ENCODE data around the gene MMAB. TPM values are rescaled to one million over a fixed set of nuclear protein-coding genes. Genes with fewer than 3 reads are reported as not detected.

The MMAB gene
- total and polyA plus RNA-seq, 7 donors: 12.2 to 79.6 (median 28.9) TPM

DNA sequence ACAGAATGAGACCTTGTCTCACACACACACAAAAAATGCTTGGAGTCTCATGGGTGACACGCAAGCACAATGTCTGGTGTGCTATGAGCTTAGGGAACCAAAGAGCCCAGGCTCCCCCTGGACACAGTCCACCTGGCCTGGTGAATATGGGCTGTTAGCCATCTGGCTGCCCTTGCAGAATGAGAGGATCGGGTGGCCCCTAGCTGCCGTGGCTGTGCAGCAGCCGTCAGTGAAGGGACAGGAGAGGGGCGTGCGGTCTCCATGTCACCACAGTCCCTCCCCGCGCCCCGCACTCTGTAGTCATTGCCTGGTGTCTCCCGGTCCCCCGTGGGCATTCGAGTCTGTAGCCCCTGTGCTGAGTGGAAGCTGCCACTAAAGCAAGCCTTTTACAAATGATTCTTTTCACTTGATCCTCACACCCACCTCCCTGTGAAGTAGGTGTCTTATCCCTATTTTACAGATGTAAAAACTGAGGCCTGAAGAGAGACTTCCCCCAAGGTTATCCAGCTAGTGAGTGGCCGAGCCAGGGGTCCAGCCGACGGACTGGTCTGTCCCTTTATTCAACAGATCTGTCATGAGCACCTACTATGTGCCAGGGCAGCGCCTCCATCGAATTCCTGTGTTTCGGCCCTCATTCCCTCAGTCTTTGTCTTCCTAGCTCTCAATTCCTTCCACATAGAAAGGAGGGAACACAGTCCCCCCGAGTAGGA is 19.0 kb upstream of the MMAB start:
- no peak for DNase-seq
- TF ChIP-seq POLR2AphosphoS5 (IDR thresholded peaks at IDR 0.05) (no peak), POLR2A (IDR thresholded peaks at IDR 0.05) (no peak), EP300 (IDR thresholded peaks at IDR 0.05) (no peak)
- TF ChIP-seq, protein P1, sequence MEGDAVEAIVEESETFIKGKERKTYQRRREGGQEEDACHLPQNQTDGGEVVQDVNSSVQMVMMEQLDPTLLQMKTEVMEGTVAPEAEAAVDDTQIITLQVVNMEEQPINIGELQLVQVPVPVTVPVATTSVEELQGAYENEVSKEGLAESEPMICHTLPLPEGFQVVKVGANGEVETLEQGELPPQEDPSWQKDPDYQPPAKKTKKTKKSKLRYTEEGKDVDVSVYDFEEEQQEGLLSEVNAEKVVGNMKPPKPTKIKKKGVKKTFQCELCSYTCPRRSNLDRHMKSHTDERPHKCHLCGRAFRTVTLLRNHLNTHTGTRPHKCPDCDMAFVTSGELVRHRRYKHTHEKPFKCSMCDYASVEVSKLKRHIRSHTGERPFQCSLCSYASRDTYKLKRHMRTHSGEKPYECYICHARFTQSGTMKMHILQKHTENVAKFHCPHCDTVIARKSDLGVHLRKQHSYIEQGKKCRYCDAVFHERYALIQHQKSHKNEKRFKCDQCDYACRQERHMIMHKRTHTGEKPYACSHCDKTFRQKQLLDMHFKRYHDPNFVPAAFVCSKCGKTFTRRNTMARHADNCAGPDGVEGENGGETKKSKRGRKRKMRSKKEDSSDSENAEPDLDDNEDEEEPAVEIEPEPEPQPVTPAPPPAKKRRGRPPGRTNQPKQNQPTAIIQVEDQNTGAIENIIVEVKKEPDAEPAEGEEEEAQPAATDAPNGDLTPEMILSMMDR (IDR thresholded peaks at IDR 0.05): no peak
- Histone ChIP-seq H3K4me3 (no peak overlapping the region), H3K36me3 (peaks cover 0 to 66% (median 6%) of the 10 kb centered on the region in 4 donors), H3K9me3 (no peaks in the 10 kb centered on the region), H3K27me3 (no peaks in the 10 kb centered on the region), H3K27ac (no peak overlapping the region), H3K4me1 (peaks cover 0 to 3% (median 1%) of the 10 kb centered on the region in 4 donors)
- intact Hi-C loops (cut with DNase I): no loop called here
- 95 to 96% methylated on average over 19 of the region's 19 CpGs for WGBS, 2 donors

DNA sequence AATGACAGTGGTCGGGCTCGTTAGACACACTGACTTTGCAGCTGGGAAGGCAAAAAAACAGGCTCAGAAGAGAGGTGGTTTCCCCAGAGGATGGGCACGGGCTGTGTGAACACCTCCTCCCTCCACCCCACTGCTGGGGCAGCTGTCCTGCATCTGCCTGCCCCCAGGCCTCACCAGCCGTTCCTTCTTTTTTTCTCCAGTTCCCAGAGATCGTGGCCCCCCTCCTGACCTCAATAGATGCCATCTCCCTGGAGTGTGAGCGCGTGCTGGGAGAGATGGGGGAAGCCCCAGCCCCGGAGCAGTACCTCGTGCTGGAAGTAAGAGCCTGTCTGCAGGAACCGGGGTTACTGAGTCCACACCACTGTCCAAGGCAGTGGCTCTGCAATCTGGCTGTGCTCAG is 17.7 kb upstream of the MMAB start:
- Histone ChIP-seq H3K4me1 (no peaks in the 10 kb centered on the region), H3K36me3 (peaks cover 0 to 71% (median 6%) of the 10 kb centered on the region in 4 donors), H3K4me3 (no peak overlapping the region), H3K9me3 (no peaks in the 10 kb centered on the region), H3K27me3 (no peaks in the 10 kb centered on the region), H3K27ac (no peak overlapping the region)
- intact Hi-C loops (cut with DNase I): no loop called here
- TF ChIP-seq EP300 (IDR thresholded peaks at IDR 0.05): no peak
- TF ChIP-seq POLR2A (IDR thresholded peaks at IDR 0.05): no peak
- TF ChIP-seq POLR2AphosphoS5 (IDR thresholded peaks at IDR 0.05): no peak
- TF ChIP-seq, protein P1 (IDR thresholded peaks at IDR 0.05): no peak
- no peak for DNase-seq
- WGBS, 2 donors: 85 to 89% methylated on average over 10 of the region's 10 CpGs

DNA sequence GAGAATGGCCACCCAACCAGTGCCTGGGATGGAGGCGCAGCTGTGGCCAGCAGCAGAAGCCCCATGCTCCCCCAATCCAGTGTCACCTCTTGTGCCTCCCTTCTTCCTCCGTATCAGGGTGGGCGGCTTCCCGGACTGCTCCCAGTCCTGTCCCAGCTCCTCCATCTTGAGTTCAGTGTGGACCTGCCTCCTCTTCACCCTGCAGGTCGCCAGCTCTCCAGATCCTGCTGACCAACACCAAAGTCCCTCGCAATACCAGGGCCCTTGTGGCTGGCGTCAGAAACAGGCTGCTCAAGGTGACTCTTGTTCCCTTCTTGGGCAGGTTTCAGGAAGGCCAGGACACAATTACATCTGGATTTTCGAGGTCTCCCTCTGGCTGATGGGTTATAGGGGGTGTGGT is 17.3 kb upstream of the MMAB start:
- Histone ChIP-seq H3K9me3 (no peaks in the 10 kb centered on the region), H3K27ac (no peak overlapping the region), H3K4me1 (no peaks in the 10 kb centered on the region), H3K36me3 (peaks cover 0 to 75% (median 6%) of the 10 kb centered on the region in 4 donors), H3K27me3 (no peaks in the 10 kb centered on the region), H3K4me3 (no peak overlapping the region)
- no peak for TF ChIP-seq EP300 (IDR thresholded peaks at IDR 0.05)
- TF ChIP-seq, protein P1 (IDR thresholded peaks at IDR 0.05): no peak
- no peak for TF ChIP-seq POLR2AphosphoS5 (IDR thresholded peaks at IDR 0.05)
- no peak for TF ChIP-seq POLR2A (IDR thresholded peaks at IDR 0.05)
- DNase-seq: no peak
- WGBS, 2 donors: 94 to 95% methylated on average over 8 of the region's 8 CpGs
- intact Hi-C loops (cut with DNase I): no loop called here

DNA sequence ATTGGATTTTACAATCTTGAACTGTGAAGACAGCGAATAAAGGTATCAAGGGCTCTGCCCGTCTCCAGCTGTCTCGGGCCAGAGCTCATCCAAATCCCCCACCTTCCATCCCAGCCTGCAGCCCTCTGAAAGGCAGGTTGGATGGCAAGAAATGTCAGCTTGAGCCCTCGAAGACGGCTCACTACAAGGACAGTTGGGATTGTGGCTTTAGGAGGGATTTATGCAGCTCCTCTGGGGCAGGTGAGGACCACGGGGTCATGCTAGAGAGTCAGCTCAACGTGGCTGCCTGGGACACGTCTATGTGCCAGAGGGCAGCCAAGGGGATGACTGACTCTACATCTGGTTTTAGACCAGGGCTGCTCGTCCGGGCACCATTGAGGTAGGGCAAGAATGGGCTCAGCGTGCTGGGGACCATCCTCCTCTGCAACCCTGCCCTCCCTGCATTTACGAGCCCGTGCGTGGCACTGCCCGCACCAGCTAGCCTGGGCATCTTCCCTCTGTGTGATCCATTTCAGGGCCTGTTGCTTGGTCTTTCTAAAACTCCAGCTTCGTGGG is 16.5 kb upstream of the MMAB start:
- Histone ChIP-seq H3K36me3 (peaks cover 0 to 75% (median 6%) of the 10 kb centered on the region in 4 donors), H3K27ac (no peak overlapping the region), H3K4me1 (no peaks in the 10 kb centered on the region), H3K27me3 (no peaks in the 10 kb centered on the region), H3K4me3 (no peak overlapping the region), H3K9me3 (no peaks in the 10 kb centered on the region)
- intact Hi-C loops (cut with DNase I): no loop called here
- WGBS, 2 donors: 93 to 94% methylated on average over 16 of the region's 16 CpGs
- DNase-seq: no peak
- TF ChIP-seq POLR2AphosphoS5 (IDR thresholded peaks at IDR 0.05): no peak
- TF ChIP-seq, protein P1 (IDR thresholded peaks at IDR 0.05): no peak
- no peak for TF ChIP-seq POLR2A (IDR thresholded peaks at IDR 0.05)
- no peak for TF ChIP-seq EP300 (IDR thresholded peaks at IDR 0.05)
